ENCODE data around the gene DUOX1.

DNA sequence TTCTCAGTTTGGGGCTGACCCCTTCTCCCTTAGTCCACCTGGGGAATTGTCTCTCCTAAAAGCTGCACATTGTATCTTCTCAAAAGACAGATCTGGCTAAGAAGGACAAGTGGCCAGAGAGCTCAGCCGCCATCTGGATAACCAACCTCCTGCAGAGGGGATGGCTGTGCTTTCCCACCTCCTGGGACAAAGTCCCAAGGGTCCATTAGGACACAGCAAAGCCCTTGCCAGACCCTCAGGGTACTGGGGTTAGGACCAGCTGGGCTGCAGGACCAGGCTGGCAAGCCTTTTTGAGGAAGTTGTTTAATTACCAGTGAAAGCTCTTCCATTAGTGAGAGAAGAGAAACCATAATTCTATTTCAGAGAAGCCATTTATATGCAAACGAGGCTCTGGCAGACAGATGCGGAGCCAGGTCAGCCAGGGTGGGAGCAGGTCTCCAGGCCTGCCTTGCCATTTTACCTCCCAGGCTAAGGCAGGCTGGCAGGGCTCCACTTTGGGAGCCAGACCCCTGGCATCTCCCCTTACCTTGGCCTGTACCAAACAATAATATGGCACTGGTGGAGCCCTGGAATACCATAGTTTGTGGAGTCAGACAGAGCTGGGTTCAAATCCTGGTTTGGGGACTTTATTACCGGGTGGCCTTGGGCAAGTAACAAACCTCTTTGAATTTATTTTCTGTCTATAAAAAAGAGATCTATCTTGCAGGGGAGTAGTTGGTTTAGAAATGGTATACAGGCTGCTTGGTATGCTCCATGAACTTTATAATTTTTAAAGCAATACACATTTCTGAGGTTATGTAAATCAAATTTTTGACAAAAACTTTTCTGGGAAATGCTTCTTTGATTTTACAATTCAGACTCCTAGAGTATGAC is 40.0 kb downstream of the DUOX1 start:
- TF ChIP-seq POLR2A (IDR thresholded peaks at IDR 0.05) (no peak), EP300 (IDR thresholded peaks at IDR 0.05; ENCODE audit: low read depth) (no peak), POLR2AphosphoS5 (IDR thresholded peaks at IDR 0.05) (no peak)
- TF ChIP-seq, protein P1, sequence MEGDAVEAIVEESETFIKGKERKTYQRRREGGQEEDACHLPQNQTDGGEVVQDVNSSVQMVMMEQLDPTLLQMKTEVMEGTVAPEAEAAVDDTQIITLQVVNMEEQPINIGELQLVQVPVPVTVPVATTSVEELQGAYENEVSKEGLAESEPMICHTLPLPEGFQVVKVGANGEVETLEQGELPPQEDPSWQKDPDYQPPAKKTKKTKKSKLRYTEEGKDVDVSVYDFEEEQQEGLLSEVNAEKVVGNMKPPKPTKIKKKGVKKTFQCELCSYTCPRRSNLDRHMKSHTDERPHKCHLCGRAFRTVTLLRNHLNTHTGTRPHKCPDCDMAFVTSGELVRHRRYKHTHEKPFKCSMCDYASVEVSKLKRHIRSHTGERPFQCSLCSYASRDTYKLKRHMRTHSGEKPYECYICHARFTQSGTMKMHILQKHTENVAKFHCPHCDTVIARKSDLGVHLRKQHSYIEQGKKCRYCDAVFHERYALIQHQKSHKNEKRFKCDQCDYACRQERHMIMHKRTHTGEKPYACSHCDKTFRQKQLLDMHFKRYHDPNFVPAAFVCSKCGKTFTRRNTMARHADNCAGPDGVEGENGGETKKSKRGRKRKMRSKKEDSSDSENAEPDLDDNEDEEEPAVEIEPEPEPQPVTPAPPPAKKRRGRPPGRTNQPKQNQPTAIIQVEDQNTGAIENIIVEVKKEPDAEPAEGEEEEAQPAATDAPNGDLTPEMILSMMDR (IDR thresholded peaks at IDR 0.05): no peak
